WTC11 (cell line): ENCODE results near the gene TSPO2. TPM values are rescaled to one million over a fixed set of nuclear protein-coding genes. Genes with fewer than 3 reads are reported as not detected.

Experiments used
- ATAC-seq: fragments of 200-7000 bp; cut with Tn5 transposase; 2 replicates; pipeline ENCODE4 v1.10.0; 2021; ENCODE audit warnings: mild to moderate bottlenecking, moderate library complexity
- CTCF ChIA-PET: fragments of 300-600 bp; sonication (Branson Sonifier 250); formaldehyde crosslinking; loops from one replicate; lab custom pipeline; 2021; ENCODE audit warnings: antibody characterized with exemption; lab: Charles Lee
- POLR2A ChIA-PET: fragments of 350-600 bp; sonication (Branson Sonifier 250); formaldehyde crosslinking; loops from one replicate; lab custom pipeline; 2021; ENCODE audit warnings: antibody characterized with exemption; lab: Charles Lee
- DNase-seq: peaks from one replicate; pipeline ENCODE4 v3.0.0; 2021; ENCODE audit warnings: low spot score
- H3K27ac Mint-ChIP-seq: 2 replicates; pipeline ENCODE4 v1.8.0; 2021; ENCODE audit warnings: mixed read lengths
- H3K27me3 Mint-ChIP-seq: 2 replicates; pipeline ENCODE4 v1.8.0; 2021; ENCODE audit warnings: low read depth, mild to moderate bottlenecking, moderate library complexity, mixed read lengths
- H3K36me3 Mint-ChIP-seq: 2 replicates; pipeline ENCODE4 v1.8.0; 2021; ENCODE audit warnings: mixed read lengths
- H3K4me1 Mint-ChIP-seq: 2 replicates; pipeline ENCODE4 v1.8.0; 2022; ENCODE audit warnings: mixed read lengths
- H3K4me3 Mint-ChIP-seq: 2 replicates; pipeline ENCODE4 v1.8.0; 2021; ENCODE audit warnings: mild to moderate bottlenecking, moderate library complexity, mixed read lengths
- H3K9me3 Mint-ChIP-seq: 2 replicates; pipeline ENCODE4 v1.8.0; 2021; ENCODE audit warnings: mixed read lengths
- ATF6 ChIP-seq: sonication (generic); formaldehyde crosslinking; IDR thresholded peaks from 2 replicates; pipeline ENCODE4 v1.8.1; 2023; ENCODE audit warnings: mild to moderate bottlenecking, missing genetic modification reagents
- CBFB ChIP-seq: sonication (generic); formaldehyde crosslinking; IDR thresholded peaks from 2 replicates; pipeline ENCODE4 v1.8.1; 2022; ENCODE audit warnings: mild to moderate bottlenecking, low read depth, missing genetic modification reagents
- CREM ChIP-seq: sonication (generic); formaldehyde crosslinking; IDR thresholded peaks from 2 replicates; pipeline ENCODE4 v1.8.1; 2022; ENCODE audit warnings: mild to moderate bottlenecking, missing genetic modification reagents, moderate library complexity
- ELF4 ChIP-seq: sonication (generic); formaldehyde crosslinking; IDR thresholded peaks from 2 replicates; pipeline ENCODE4 v1.8.1; 2022; ENCODE audit warnings: low read depth, mild to moderate bottlenecking, moderate library complexity, missing genetic modification reagents
- FOXP1 ChIP-seq: sonication (generic); formaldehyde crosslinking; IDR thresholded peaks from 2 replicates; pipeline ENCODE4 v1.8.0; 2022; ENCODE audit warnings: missing genetic modification reagents, mild to moderate bottlenecking, moderate library complexity, borderline replicate concordance
- FOXP4 ChIP-seq: sonication (generic); formaldehyde crosslinking; IDR thresholded peaks from 2 replicates; pipeline ENCODE4 v1.8.0; 2022; ENCODE audit warnings: mild to moderate bottlenecking, missing genetic modification reagents
- GRHL2 ChIP-seq: fragments of 250-450 bp; sonication (Bioruptor Pico); IDR thresholded peaks from 2 replicates; pipeline ENCODE4 v1.8.0; 2022; ENCODE audit warnings: mild to moderate bottlenecking, moderate library complexity; ENCODE audit not compliant: insufficient replicate concordance, severe bottlenecking
- JUN ChIP-seq: sonication (generic); formaldehyde crosslinking; IDR thresholded peaks from 2 replicates; pipeline ENCODE4 v1.8.0; 2023; ENCODE audit warnings: mild to moderate bottlenecking, missing genetic modification reagents
- MXD4 ChIP-seq: fragments of 250-450 bp; sonication (Bioruptor Pico); IDR thresholded peaks from 2 replicates; pipeline ENCODE4 v1.8.0; 2021; ENCODE audit warnings: mild to moderate bottlenecking, moderate library complexity, borderline replicate concordance
- NR1H2 ChIP-seq: sonication (generic); formaldehyde crosslinking; IDR thresholded peaks from 2 replicates; pipeline ENCODE4 v1.9.0; 2021; ENCODE audit warnings: mild to moderate bottlenecking, moderate library complexity, missing genetic modification reagents
- NR2C2 ChIP-seq: sonication (generic); formaldehyde crosslinking; IDR thresholded peaks from 2 replicates; pipeline ENCODE4 v1.8.0; 2022; ENCODE audit warnings: mild to moderate bottlenecking, missing genetic modification reagents
- RORB ChIP-seq: fragments of 250-450 bp; sonication (Bioruptor Pico); IDR thresholded peaks from 2 replicates; pipeline ENCODE4 v1.9.0; 2021; ENCODE audit warnings: mild to moderate bottlenecking
- TEAD4 ChIP-seq: sonication (generic); formaldehyde crosslinking; IDR thresholded peaks from 2 replicates; pipeline ENCODE4 v1.8.0; 2022; ENCODE audit warnings: mild to moderate bottlenecking, missing genetic modification reagents
- USF1 ChIP-seq: sonication (generic); formaldehyde crosslinking; IDR thresholded peaks from 2 replicates; pipeline ENCODE4 v1.8.0; 2022; ENCODE audit warnings: mild to moderate bottlenecking, missing genetic modification reagents
- ZNF232 ChIP-seq: sonication (generic); formaldehyde crosslinking; IDR thresholded peaks from 2 replicates; pipeline ENCODE4 v1.8.0; 2022; ENCODE audit warnings: mild to moderate bottlenecking, missing genetic modification reagents
- ZNF416 ChIP-seq: fragments of 250-450 bp; sonication (Bioruptor Pico); IDR thresholded peaks from 2 replicates; pipeline ENCODE4 v1.9.0; 2021; ENCODE audit warnings: mild to moderate bottlenecking, inconsistent platforms
- ZNF425 ChIP-seq: fragments of 250-450 bp; sonication (Bioruptor Pico); conservative IDR thresholded peaks from 2 replicates; pipeline ENCODE4 v1.9.0; 2021; ENCODE audit warnings: mild to moderate bottlenecking
- total RNA-seq: library from RNA; stranded (reverse); gene quantifications from 3 replicates; pipeline ENCODE4 v1.2.3, GENCODE V29; 2021
- TF ChIP-seq, protein P1 (sequence below): sonication (generic); formaldehyde crosslinking; IDR thresholded peaks from 2 replicates; pipeline ENCODE4 v1.8.1; 2022; ENCODE audit warnings: low read depth, mild to moderate bottlenecking, moderate library complexity, missing genetic modification reagents, borderline replicate concordance
- TF ChIP-seq, protein P2 (sequence below): sonication (generic); formaldehyde crosslinking; IDR thresholded peaks from 2 replicates; pipeline ENCODE4 v1.8.0; 2022; ENCODE audit warnings: mild to moderate bottlenecking, missing genetic modification reagents
- TF ChIP-seq, protein P3 (sequence below): fragments of 250-450 bp; sonication (Bioruptor Pico); IDR thresholded peaks from 2 replicates; pipeline ENCODE4 v1.8.0; 2021; ENCODE audit warnings: mild to moderate bottlenecking
- TF ChIP-seq, protein P4 (sequence below): sonication (generic); formaldehyde crosslinking; IDR thresholded peaks from 2 replicates; pipeline ENCODE4 v1.8.1; 2023; ENCODE audit warnings: mild to moderate bottlenecking, missing genetic modification reagents, moderate library complexity

The TSPO2 gene
- total RNA-seq, 1 experiment from 2014 or later: not detected

DNA sequence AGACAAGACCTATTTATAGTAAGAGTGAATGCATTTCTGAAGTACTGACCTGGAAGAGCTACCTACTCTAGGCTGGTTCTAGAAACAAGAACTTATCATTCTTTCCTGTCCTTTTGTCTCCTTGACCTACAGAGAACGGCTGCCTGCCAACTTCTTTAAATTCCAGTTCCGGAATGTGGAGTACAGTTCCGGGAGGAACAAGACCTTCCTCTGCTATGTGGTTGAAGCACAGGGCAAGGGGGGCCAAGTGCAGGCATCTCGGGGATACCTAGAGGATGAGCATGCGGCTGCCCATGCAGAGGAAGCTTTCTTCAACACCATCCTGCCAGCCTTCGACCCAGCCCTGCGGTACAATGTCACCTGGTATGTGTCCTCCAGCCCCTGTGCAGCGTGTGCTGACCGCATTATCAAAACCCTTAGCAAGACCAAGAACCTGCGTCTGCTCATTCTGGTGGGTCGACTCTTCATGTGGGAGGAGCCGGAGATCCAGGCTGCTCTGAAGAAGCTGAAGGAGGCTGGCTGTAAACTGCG lies 19.0 kb downstream of the TSPO2 start (continued):
- TF ChIP-seq USF1 (CRISPR knock-in tag) (no peak), NR1H2 (CRISPR knock-in tag) (no peak), MXD4 (CRISPR knock-in tag) (no peak), ELF4 (no peak), CREM (CRISPR knock-in tag) (no peak), CBFB (CRISPR knock-in tag) (no peak)
- TF ChIP-seq, protein P1, sequence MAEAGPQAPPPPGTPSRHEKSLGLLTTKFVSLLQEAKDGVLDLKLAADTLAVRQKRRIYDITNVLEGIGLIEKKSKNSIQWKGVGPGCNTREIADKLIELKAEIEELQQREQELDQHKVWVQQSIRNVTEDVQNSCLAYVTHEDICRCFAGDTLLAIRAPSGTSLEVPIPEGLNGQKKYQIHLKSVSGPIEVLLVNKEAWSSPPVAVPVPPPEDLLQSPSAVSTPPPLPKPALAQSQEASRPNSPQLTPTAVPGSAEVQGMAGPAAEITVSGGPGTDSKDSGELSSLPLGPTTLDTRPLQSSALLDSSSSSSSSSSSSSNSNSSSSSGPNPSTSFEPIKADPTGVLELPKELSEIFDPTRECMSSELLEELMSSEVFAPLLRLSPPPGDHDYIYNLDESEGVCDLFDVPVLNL (CRISPR knock-in tag): no peak

DNA sequence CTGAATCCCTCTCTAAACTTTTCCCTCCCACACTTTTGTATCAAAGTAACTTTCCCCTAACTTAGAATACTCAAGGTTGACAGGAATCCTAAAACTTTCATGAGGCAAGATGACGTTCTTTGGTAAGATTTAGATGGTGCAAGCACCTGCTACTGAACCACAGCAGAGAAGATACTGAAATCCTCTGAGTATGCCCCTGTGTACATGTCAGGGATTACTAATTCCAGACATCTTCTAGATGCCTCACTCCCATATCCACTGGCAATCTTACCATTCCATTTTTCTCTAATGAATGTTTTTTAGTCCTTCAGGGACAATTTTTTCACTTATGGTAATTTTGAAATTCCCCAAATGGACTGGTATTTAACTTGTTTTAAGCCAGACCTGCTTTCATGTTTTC lies 19.8 kb downstream of the TSPO2 start:
- TF ChIP-seq FOXP4 (CRISPR knock-in tag): no peak
- TF ChIP-seq GRHL2 (CRISPR knock-in tag): no peak
- no peak for TF ChIP-seq TEAD4 (CRISPR knock-in tag)
- TF ChIP-seq FOXP1 (CRISPR knock-in tag): no peak
- no peak for TF ChIP-seq JUN (CRISPR knock-in tag)
- no peak for TF ChIP-seq ZNF232
- ChIA-PET CTCF (interaction anchor here (1.4 kb wide), 1 partner anchor 11 kb away, joined by 3 read pairs; the partner anchor contains the start of genes NFYA and OARD1), POLR2A (no interaction called here)
- no peak overlapping the region for H3K4me3 Mint-ChIP-seq
- no peaks in the 10 kb centered on the region for H3K27me3 Mint-ChIP-seq
- DNase-seq: no peak
- H3K4me1 Mint-ChIP-seq: peaks cover 19% of the 10 kb centered on the region
- ATAC-seq: no peak
- H3K27ac Mint-ChIP-seq: no peak overlapping the region
- no peaks in the 10 kb centered on the region for H3K9me3 Mint-ChIP-seq
- H3K36me3 Mint-ChIP-seq: peaks cover 27% of the 10 kb centered on the region

DNA sequence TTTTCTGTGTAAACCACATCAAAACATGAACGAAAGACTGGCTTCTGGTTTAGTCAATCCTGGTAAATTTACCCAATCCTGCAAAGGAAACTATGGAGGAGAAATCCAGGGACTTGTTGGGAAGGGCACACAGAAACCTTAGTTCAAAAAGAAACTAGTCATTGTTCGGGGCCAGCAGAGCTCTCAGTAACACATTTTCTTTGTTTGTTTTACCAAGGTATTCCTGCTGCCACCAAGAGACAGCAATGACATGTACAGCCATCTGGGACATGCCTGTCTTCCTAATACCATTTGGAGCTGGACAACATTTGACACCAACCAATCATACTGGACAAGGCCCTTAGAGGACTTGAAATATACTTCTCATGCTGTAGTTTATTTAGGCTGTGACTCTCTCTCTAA lies 21.6 kb downstream of the TSPO2 start:
- peaks cover 17% of the 10 kb centered on the region for H3K4me1 Mint-ChIP-seq
- H3K36me3 Mint-ChIP-seq: peaks cover 40% of the 10 kb centered on the region
- ATAC-seq (no peak), DNase-seq (no peak)
- no peak overlapping the region for H3K4me3 Mint-ChIP-seq
- H3K9me3 Mint-ChIP-seq: no peaks in the 10 kb centered on the region
- H3K27ac Mint-ChIP-seq: no peak overlapping the region
- CTCF ChIA-PET: no interaction called here
- no peaks in the 10 kb centered on the region for H3K27me3 Mint-ChIP-seq
- POLR2A ChIA-PET: no interaction called here
- no peak for TF ChIP-seq ZNF425 (CRISPR knock-in tag)
- TF ChIP-seq ZNF416 (CRISPR knock-in tag): no peak
- TF ChIP-seq, protein P2, sequence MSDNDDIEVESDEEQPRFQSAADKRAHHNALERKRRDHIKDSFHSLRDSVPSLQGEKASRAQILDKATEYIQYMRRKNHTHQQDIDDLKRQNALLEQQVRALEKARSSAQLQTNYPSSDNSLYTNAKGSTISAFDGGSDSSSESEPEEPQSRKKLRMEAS (CRISPR knock-in tag): no peak
- TF ChIP-seq RORB (CRISPR knock-in tag): no peak
- no peak for TF ChIP-seq NR2C2 (CRISPR knock-in tag)
- no peak for TF ChIP-seq FOXP4 (CRISPR knock-in tag)
- TF ChIP-seq ATF6 (CRISPR knock-in tag): no peak
- TF ChIP-seq, protein P3, sequence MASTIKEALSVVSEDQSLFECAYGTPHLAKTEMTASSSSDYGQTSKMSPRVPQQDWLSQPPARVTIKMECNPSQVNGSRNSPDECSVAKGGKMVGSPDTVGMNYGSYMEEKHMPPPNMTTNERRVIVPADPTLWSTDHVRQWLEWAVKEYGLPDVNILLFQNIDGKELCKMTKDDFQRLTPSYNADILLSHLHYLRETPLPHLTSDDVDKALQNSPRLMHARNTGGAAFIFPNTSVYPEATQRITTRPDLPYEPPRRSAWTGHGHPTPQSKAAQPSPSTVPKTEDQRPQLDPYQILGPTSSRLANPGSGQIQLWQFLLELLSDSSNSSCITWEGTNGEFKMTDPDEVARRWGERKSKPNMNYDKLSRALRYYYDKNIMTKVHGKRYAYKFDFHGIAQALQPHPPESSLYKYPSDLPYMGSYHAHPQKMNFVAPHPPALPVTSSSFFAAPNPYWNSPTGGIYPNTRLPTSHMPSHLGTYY: no peak
- no peak for TF ChIP-seq JUN (CRISPR knock-in tag)
- TF ChIP-seq, protein P4, sequence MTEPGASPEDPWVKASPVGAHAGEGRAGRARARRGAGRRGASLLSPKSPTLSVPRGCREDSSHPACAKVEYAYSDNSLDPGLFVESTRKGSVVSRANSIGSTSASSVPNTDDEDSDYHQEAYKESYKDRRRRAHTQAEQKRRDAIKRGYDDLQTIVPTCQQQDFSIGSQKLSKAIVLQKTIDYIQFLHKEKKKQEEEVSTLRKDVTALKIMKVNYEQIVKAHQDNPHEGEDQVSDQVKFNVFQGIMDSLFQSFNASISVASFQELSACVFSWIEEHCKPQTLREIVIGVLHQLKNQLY (CRISPR knock-in tag): no peak
